GM21576 (cell line): ENCODE data around the gene RAB11FIP4.
"Not testable (repeated sequence)": the region's sequence is repeated elsewhere in the genome, so short reads cannot be mapped to it uniquely, and the experiment has no call there.

ENCODE experiments used
- ATAC-seq: cut with Tn5 transposase; IDR thresholded peaks from one replicate; pipeline ENCODE4 v1.9.1; 2021; ENCODE audit warnings: mild to moderate bottlenecking, moderate library complexity; ENCODE audit not compliant: unreplicated experiment

RAB11FIP4 gene

GRCh38 chr17:31431852-31432658 lies 40.6 kb downstream of the RAB11FIP4 start:
- ATAC-seq: no peak

DNA sequence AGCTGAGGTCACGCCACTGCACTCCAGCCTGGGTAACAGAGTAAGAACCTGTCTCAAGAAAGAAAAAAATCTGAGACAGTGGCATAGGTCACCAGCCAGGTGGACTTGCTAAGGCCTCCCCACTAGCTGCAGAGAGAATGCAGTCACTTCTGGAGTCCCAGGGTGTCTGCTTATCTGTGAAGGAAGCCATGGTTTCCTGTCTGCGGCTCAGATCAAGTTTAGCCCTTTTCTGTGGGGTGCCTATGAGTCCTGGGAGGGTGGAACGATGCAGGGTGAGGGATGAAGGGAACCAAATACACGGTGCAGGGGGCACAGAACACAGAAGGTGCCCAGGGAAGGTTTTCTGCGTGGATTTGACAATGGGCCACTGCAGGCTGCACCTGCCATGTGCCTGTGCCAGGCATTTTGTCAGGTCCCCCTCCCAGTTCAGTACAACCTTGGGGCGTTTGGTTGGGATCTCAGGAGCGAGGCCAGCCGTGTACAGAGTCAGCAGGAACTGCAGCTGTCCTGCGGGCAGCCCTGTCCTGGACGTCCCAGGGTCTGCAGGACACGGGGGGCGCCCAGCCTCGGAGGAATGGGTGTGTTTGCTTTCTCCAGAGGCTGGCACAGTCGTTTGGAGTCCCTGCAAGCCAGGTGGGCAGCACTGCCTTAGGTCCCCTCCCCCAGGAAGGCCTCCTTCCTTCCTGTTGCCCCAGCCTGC lies 41.8 kb downstream of the RAB11FIP4 start:
- no peak for ATAC-seq

GRCh38 chr17:31433811-31434726 lies 42.6 kb downstream of the RAB11FIP4 start:
- no peak for ATAC-seq

GRCh38 chr17:31434727-31435050 lies 43.2 kb downstream of the RAB11FIP4 start:
- no peak for ATAC-seq

- no peak for ATAC-seq
Observed at GRCh38 chr17:31435581-31435980, 44.1 kb downstream of the RAB11FIP4 start.

- ATAC-seq: no peak
Observed at GRCh38 chr17:31437720-31438400, 46.4 kb downstream of the RAB11FIP4 start.

DNA sequence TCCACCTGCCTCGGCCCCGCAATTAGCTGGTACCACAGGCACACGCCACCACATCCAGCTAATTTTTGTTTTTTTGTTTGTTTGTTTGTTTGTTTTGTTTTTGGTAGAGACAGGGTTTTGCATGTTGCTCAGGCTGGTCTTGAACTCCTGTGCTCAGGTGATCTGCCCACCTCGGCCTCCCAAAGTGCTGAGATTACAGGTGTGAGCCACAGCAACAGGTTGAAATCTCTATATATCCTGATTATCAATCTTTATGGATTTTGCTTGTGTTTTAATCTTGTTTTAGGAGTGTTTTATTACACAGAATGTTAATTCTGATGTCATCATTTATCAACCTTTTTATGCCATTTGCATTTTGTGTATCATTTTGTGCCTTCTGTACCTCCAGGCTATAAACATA lies 48.2 kb downstream of the RAB11FIP4 start:
- no peak for ATAC-seq

- ATAC-seq: no peak
Observed at GRCh38 chr17:31442276-31442675, 50.8 kb downstream of the RAB11FIP4 start.

- not testable (repeated sequence) for ATAC-seq
Observed at GRCh38 chr17:31442856-31443255, 51.4 kb downstream of the RAB11FIP4 start.

GRCh38 chr17:31443386-31443785 lies 51.9 kb downstream of the RAB11FIP4 start:
- no peak for ATAC-seq

DNA sequence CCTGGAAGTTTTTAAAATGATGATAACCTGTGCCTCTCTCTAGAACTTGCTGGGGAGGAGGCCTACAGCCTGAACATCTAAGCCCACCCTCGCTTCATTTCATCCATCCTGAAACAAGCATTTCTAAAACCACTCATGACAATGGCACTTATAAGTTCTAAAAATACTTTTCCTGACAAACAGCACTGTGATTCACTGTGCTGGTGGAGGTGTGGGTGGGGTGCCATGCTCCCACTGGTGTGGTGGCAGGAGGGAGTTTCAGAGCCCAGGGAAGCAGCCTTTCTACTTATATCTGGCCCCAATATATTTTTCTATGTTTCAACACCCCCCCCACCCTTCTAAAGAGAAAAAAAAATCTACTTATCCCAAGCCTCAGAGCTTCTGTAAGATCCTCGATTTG lies 52.6 kb downstream of the RAB11FIP4 start:
- ATAC-seq: no peak

- no peak for ATAC-seq
Observed at GRCh38 chr17:31446195-31446967, 54.9 kb downstream of the RAB11FIP4 start.

- ATAC-seq: no peak
Observed at GRCh38 chr17:31448467-31449077, 57.1 kb downstream of the RAB11FIP4 start.

DNA sequence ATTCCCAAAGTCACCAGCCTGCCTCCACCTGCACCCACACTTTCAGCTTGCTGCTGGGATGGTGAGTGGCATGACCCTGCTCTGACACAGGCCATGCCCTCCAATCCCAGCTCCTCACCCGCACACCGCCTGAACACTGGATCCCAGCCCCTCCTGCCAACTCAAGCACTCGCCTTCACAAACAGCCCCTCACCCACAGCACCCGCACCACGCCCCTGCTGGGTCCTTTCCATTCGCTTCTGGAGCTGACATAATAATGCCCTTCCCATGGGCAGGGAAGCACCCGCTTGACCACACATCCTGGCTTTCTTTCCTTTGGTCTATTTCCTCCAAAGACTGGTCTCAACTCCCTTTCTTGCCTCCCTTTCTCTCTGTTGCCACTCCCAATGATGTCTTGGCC lies 57.6 kb downstream of the RAB11FIP4 start:
- ATAC-seq: no peak

DNA sequence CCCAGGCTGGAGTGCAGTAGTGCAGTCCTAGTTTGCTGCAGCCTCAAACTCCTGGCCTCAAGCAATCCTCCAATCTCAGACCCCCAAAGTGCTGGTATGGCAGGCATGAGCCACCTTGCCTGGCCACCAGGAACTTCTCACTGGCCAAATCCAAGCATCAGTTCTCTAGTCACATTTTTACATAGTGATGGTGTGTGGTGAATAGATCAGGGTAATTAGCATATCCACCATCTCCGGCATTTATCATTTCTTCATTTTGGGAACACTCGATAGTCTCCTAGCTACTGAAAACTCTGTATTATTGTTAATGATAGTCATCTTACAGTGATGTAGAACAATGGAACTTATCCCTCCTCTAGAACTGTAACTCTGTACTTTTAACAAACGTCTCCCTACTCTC lies 58.3 kb downstream of the RAB11FIP4 start:
- no peak for ATAC-seq

- ATAC-seq: no peak
Observed at GRCh38 chr17:31452101-31452500, 60.6 kb downstream of the RAB11FIP4 start.

GRCh38 chr17:31452561-31453110 lies 61.2 kb downstream of the RAB11FIP4 start:
- no peak for ATAC-seq

- ATAC-seq: no peak
Observed at GRCh38 chr17:31453896-31454295, 62.4 kb downstream of the RAB11FIP4 start.

DNA sequence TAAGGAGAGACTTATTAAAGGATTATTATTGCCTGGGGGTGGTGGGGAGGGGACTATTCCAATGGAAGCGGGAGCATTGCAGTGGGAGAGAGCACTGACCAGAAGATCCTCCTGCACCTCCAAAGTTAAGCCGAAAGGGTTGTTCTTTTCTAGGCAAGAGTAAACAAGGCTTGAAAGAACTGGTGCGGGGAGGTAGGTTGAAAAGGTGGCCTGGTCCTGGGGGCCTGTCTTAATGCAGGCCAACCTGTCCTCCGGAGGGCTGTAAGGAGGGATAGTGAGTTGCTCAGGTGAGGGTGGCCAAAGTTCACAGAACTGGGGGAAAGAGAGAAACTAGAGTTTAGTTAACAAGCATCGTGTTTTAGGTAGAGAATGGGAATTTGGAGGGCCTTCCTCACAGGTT lies 65.3 kb downstream of the RAB11FIP4 start:
- ATAC-seq: no peak
